HG02798 (cell line): ENCODE measurements around the gene CACNA1C.

ENCODE experiments used
- ATAC-seq: cut with Tn5 transposase; IDR thresholded peaks from one replicate; pipeline ENCODE4 v1.9.1; 2021; ENCODE audit warnings: mild to moderate bottlenecking; ENCODE audit not compliant: unreplicated experiment, poor library complexity

Gene CACNA1C

GRCh38 chr12:2034633-2035430 lies 18.0 kb upstream of the CACNA1C start:
- ATAC-seq = peak; percentile 83

DNA sequence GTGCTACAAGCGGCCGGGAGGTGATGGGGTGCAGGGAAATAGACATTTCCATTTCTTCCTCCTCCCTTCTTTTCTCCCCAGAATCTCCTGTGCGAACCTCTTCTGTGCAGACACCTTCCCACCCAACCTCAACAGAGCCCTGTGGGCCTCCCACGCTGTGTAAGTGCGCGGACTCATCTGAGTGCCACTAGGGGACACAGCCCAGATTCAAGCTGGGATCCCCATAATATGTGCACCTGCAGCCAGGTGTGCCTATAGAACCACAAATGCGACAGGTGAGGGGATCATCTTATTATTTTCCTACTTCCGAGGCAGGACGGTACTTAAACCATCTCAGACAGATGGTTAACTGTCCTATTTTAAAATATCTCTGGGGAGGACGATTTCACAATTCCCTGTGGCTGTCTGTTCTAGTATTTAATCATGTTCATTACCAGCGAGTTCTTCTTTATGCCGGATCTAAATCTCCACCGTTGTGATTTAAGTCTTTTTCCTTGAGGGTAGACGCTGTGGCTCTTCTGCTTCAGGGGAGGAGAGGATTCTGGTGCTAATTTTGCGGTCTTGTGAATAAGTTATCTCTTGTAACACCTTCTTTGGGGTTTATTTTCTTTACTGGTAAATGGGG lies 17.2 kb upstream of the CACNA1C start:
- no peak for ATAC-seq

DNA sequence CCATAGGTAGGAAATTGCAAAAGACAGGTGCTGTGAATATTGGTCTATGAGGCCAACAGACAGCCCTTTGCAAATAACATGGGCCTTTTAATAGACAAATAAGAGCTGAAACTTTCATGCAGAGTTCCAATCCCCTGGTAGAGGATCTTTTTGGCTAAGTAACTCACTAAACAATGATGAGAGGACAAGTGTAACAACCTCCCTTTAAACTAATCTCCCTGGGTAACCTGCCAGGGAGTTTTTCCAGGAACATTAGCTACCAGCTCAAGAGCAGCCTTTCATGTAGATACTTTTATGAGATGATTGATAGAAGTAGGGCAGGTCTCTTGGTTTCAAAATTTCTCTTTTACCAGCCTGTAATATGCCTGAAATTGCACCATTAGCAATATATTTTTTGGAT lies 13.8 kb upstream of the CACNA1C start:
- no peak for ATAC-seq

GRCh38 chr12:2043054-2043453 lies 9.7 kb upstream of the CACNA1C start:
- ATAC-seq = no peak

DNA sequence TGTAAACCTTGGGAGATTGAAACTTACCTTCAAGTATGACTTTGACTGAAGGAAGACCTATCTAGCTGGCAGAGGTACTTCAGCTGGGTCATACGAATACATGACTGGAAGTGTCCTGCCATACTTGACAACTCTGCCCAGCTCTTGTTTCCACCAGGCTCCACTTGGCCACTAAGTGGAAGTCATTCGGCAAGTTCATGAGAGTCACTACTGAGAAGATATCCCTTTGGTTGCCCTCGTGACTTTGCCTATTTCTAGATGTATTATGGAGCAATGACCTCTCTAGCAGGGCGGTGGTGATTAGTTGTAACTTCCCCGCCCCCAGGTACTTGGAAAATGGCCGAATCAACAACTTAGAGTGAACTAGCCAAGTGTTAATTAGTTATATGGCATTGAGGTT lies 8.6 kb upstream of the CACNA1C start:
- ATAC-seq = no peak

GRCh38 chr12:2046957-2047356 lies 5.8 kb upstream of the CACNA1C start:
- ATAC-seq = no peak

DNA sequence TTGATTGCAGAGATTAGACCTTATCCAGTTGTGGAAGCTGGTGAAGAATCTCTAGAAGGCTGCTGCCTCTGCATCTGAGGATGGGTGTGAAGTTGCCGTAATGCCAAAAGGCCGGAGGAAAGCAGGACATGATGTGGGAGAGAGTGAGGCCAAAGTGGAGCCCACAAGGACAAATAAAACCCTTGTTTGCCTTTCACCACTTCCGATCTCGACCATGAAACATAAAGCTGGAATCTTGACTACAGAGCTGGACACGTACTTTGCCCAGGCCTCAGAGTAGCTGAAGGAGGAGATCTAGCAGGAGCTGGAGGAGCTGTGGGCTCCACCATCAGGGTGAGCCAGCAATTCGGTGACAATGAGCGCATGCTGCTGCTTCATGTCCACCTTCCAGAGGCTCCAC lies 5.0 kb upstream of the CACNA1C start:
- ATAC-seq = no peak

GRCh38 chr12:2049604-2050540 lies 2.9 kb upstream of the CACNA1C start:
- no peak for ATAC-seq

DNA sequence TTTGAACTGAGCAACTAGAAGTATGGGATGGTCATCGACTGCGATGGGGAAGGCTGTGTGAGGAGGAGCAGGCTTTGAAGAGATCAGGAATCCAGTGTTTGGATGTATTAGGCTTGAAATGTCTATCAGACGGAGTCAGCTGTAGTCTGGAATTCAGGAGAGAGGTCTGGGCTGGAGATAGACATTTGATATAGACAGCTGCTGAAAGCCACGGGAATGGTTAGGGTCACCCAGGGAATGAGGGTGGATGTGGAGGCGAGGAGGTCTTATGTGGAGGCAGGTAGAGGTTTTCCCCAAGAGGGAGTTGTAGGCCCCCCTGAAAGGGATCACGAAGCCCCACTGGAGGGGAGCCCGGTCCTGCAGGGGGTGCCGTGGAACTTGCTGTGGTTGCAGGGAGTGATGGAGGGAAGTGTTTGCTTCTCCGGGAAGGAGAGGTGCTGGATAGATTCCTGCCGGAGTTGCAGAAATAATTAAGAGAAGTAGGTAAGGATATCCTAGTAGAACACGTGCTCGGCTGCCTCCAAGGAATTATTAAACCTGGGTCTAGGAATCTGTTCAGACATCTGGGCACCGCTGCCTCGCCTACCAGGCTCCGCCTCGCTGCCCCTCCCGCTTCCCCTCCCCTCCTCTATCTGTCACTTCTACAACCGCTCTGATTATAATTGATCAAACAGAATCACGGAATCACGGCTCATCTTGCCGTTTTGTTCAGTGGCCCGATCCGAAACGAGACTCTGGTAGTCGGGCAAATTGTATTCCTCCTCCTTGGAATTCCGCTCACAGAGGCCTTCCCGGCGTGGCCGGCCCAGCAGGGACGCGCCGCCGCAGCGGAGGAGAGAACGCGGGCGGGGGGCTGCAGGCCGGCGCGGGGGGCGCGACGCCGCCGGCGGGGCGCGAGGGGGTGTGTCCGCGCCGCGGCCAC lies 826 bp upstream of the CACNA1C start:
- ATAC-seq = no peak

- ATAC-seq = no peak
These were observed 904 bp downstream of the CACNA1C start for GRCh38 chr12:2053691-2054090.

DNA sequence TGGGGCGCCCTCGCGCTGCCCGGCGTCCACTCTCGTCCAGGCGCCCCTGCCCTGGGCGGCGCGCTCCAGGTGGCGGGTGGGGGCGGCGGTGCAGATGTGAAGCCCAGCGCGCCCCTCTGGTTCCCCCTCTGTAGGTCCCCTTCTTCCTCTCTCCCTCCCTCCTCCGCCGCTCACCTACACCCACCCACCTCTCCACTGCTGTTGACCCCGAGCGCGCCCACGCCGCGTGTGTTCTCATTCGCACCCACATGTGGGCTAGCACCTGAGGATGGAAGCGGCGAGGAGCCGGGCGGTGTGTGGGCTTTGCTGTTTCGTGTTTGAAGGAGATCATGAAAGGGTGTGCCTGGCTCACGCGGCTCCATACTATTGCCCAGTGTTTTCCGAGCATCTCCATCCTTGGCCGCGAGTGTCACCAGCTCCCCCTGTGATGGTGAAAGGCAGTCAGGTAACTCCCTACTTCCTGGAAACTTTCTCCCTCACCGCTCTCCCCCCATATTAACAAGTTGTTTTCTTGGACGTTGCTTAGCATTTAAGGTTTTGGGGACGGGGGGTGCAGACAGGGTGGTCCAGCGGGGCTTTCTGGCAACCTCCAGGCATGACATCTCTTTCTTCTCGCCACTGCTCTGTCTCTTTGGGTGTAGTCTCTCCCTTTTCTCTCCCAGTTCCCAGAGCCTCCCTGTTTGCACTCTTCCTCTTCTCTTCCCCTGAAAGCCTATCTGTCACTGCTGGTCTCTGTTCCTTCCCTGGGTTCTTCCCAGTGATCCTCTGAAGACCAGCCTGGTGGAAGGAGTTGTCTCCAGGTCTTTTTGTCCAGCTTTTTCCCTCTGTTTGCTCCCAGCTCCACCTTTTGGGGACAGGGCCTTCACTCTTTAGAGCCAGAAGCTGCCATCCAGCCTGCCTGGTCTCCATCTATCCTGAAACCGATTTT lies 1.6 kb downstream of the CACNA1C start:
- ATAC-seq = no peak

DNA sequence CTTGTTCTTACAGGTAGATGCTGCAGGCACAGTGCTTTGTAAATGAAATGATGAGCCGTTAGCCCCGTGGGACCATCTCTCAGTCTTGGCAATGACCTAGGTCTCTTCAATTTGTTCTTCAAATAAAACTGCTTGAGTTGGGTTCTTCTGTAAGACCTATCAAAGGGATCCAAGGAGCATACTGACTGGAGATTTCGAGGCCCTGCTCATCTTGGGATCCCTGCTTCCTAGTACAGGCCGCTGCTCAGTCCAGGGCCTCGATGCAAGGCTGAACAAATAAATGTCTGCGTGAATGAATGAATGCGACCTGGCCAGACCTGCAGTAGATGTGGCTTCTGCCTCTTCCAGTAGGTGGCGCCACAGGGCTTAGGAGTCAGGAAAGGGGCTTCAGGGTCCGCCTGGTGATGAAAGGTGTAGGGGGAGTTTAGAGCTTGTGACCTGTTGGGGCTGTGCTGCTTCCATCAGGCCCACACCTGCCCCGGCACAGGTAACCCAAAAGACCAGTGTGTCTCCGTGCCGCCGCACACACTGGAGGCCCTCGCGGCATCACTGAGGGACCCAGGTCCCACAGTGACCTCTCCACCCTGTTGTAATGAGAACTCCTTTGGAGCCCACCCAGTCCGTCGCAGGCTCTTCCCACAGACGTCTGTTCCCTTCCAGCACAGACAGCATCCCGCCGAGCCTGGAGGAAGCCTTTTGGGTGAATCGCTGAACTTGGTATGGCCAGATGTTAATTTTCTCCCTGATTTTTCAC lies 4.4 kb downstream of the CACNA1C start:
- no peak for ATAC-seq

DNA sequence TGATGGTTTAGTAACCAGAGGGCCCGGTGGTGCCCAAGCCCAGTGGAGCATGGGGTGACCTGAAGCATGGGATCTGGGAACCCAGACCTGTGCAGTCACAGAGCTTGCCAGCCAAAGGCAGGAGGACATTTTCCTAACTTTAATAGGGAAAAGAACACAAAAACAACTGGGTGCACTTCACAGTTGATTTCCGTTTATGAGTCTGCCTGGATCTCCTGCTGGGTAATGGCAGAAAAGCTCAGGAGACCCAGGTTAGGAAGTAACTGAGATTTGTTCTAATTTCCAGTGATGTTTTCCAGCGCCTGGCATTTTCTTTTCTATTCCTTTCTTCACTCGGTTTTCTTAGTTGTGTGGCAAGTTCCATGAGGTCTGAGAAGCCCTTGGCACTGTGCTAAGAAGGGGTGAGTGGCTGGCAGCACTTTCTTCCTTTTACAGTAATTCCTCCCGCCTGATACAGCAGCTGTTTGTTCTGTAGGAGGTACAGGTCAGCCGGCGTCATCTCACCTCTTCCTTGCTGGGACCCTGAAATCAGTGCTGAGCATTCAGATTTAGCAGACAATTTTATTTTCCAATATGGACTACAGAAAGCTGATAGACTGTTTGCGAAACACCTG lies 5.1 kb downstream of the CACNA1C start:
- no peak for ATAC-seq

DNA sequence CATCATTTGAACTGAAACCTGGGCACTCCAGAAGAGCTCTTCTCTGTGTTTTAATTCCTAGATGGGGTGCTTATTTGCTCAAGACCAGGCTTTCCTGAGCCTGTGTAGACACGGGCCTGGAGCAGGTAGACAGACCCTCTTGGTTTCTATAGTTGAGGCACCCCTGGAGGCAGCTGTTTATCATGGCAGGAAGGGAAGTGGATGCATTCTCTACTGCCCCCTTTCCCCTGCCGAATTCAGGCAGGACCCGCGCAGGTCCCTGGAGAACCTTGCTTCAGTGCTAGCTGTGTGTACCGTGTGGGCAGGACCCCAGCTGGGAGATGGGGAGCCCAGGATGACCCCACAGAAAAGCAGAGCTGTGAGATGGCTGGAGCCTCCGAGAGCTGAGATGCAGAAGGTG lies 6.0 kb downstream of the CACNA1C start:
- ATAC-seq = no peak

DNA sequence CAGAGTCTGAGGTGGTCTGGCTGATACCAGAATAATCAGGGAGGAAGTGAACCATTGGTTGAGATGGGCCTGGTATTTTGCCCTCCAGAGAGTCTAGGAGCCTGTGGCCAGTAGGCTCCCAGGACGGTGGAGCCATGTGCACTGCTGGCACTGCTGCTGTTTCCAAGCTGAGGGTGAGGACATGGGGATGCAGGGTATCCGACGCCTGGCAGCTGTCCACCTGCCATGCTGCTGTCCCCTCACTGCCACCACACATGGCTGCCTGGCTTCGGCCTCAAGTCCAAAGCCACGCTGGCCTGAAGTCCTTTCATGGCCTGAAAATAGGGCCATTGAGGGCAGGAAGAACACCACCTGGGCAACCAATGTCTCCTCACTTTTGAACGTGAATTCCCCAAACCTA lies 8.6 kb downstream of the CACNA1C start:
- no peak for ATAC-seq

DNA sequence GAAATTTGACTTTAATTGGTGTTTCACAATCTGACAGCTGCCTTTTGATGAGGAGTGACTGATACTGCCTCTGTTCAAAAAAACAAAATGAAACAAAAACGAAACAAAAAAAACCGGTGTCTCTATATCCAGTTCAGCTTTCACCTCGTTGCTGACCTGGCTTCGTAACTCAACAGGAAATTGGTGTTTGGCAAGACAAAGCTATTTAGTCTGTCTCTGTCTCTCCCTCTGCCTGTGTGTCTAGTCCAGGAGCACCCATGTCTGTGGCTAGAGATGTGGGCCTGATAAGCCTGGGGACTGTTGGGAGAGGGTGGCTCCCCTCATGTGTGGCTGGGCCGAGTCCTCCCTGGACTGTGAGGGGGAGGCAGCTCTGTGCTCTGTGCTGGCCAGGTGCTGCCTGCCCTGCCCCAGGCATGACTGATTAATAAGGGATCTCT lies 11.3 kb downstream of the CACNA1C start:
- no peak for ATAC-seq

- ATAC-seq = no peak
These were observed 15.9 kb downstream of the CACNA1C start for GRCh38 chr12:2068653-2069052.
